Sciatic nerve (tissue), 2 donors: ENCODE data around the gene ARFGEF3. TPM values are rescaled to one million over a fixed set of nuclear protein-coding genes. Genes with fewer than 3 reads are reported as not detected.
"Not testable (repeated sequence)": the region's sequence is repeated elsewhere in the genome, so short reads cannot be mapped to it uniquely, and the experiment has no call there.

ENCODE experiments used
- ATAC-seq: fragments of 200-7000 bp; cut with Tn5 transposase; one replicate; pipeline ENCODE4 v1.9.1; 2020; ENCODE audit warnings: mild to moderate bottlenecking, moderate library complexity
- DNase-seq: peaks from one replicate; pipeline ENCODE4 v3.0.0-alpha.2; 2020; ENCODE audit warnings: low spot score
- intact Hi-C: fragments of 100-400 bp; cut with DNase I; formaldehyde crosslinking; loops from one replicate; pipeline ENCODE4 v1.14.2; 2022
- total RNA-seq: library from RNA; stranded (reverse); fragmentation: NEBNext Ultra II Directional; extraction: Animal tissue kit (Norgen Biotek cat#: 25700); gene quantifications from one replicate; pipeline ENCODE4 v1.2.1, GENCODE V29; 2021
- donor health status: DM: no; HTN: no; CAD: no.
- donor health status: DM: no; HTN: no; CAD: no.

ARFGEF3 gene
- total RNA-seq = 7.4 TPM

DNA sequence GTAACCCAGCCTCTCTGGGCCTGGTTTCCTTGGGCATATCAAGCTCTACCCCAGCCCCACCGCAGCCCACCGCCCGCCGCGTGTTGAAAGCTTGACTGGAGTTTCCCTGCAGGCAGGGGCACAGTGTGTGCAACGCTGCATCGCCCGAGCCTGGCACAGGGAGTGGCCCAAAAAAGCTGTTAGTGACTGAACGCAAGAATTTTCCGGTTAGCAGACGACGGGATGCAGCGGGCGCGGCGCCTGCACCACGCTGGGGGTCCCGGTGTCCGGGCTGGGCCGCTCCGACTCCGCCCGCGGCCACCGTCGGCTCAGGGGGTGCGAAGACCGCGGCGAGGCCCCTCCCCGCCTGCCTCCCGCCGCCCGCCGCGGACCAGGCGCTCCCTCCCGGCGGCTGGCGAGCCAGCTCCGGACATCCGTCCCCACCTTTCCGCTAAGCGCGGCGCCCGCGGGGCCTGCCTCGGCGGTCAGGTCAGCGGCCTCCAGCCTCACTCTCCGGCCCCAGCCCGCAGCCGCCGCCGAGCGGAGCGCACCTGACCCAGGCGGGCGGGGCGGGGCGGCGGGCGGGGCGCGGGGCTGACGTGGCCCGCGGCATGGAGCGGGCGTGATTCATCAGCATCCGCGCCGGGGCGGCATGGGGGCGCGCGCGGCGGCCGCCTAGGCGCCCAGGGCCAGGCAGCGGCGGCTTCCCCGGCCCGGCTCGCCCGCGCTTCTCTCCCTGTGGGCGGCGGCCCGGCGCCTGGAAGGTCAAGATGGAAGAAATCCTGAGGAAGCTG lies at the start of gene ARFGEF3:
ARFGEF3 (plus strand) TSS at position 602 of the 773 bp plus-strand sequence; CDS start at position 750, 148 bp downstream.
- peak; percentile 66 for ATAC-seq
- intact Hi-C loops = no loop called here
- peak; percentile 64 for DNase-seq

DNA sequence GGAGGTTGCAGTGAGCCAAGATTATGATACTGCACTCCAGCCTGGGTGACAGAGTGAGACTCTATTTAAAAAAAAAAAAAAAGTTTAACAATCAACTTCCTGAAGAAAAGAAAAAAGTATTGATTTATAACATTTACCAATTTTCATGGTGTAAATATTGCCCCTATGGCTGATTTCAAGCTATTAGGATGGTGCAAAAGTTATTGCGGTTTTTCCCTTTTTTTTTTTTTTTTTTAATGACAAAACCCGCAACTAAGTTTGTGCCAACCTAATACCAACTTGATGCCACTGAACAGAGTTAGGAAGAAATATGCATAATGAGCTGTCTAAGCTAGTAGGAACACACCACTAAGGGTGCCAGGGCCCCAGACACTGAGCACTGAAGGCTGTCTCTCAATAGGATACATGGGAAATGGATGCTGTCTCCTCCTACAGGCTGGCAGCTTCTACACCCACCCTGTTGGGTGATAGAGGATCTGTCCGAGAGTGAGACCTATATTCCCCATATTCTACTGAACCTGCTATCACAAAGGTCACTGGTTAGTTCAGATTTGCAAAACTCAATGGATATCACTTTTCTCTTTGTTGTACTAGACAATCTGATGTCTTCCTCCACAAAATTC lies 48.0 kb upstream of the ARFGEF3 start:
- no peak for ATAC-seq
- intact Hi-C loops = loop anchor here (10.0 kb wide), 1 partner anchor 109 kb away; no protein-coding TSS in a partner anchor
- DNase-seq = no peak

GRCh38 chr6:138115201-138115600 lies 46.5 kb upstream of the ARFGEF3 start:
- intact Hi-C loops = loop anchor here (10.0 kb wide), 1 partner anchor 110 kb away; no protein-coding TSS in a partner anchor
- no peak for DNase-seq
- no peak for ATAC-seq

- ATAC-seq = peak; percentile 89
- intact Hi-C loops = loop anchor here (10.0 kb wide), 1 partner anchor 111 kb away; no protein-coding TSS in a partner anchor
- peak; percentile 64 for DNase-seq
Measured at GRCh38 chr6:138115877-138116660, 45.7 kb upstream of the ARFGEF3 start.

- intact Hi-C loops = loop anchor here (10.0 kb wide), 1 partner anchor 112 kb away; no protein-coding TSS in a partner anchor
- no peak for DNase-seq
- no peak for ATAC-seq
Measured at GRCh38 chr6:138116661-138116999, 45.1 kb upstream of the ARFGEF3 start.

DNA sequence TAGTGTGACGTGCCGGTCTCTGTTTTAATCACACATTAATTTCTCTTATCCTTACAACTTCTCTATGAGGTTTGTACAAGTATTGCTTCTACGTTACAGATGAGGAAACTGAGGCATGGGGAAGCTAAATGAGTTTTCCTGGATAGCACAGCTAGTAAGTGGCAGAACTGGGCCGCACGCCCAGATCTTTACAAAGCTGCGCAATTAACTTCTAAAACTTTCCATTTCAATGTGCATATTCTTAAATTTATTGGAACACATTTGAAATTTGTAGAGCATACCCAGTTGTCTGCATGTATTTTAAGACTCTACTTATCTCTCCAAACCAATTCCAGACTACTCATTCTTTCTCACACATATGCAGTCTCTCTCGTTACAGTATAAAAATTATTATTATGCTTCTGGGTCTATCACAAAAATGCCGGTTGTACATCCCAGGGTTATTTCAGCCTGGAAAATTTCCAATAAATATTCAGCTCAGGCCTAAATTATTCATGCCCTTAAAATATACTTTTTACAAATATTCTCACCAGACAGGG lies 44.3 kb upstream of the ARFGEF3 start:
- DNase-seq (no peak), ATAC-seq (no peak)
- intact Hi-C loops = loop anchor here (10.0 kb wide), 1 partner anchor 113 kb away; no protein-coding TSS in a partner anchor

GRCh38 chr6:138119229-138119628 lies 42.5 kb upstream of the ARFGEF3 start:
- intact Hi-C loops = loop anchor here (2.0 to 10.0 kb wide), 2 partner anchors 114 to 468 kb away; no protein-coding TSS in a partner anchor
- ATAC-seq, DNase-seq: not testable (repeated sequence)

DNA sequence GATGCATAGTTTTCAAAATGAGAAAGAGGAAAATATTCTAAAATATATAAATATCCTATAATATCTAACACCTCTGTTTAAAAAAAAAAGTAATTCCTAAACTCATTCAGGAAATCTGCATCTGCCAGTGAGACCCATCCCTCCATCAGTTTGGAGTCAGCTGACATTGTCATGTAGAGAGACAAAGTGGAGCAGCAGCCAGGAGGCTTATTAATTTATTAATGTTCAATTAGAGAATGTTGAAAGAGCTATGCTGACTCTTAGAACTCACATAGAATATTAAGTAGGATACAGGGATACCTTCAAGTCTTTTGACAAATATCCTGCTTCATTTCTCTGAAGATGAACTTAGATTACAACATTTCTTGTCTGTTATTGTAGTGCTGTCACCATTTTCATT lies 41.8 kb upstream of the ARFGEF3 start:
- intact Hi-C loops = loop anchor here (2.0 to 10.0 kb wide), 2 partner anchors 115 to 467 kb away; no protein-coding TSS in a partner anchor
- DNase-seq (no peak), ATAC-seq (no peak)

DNA sequence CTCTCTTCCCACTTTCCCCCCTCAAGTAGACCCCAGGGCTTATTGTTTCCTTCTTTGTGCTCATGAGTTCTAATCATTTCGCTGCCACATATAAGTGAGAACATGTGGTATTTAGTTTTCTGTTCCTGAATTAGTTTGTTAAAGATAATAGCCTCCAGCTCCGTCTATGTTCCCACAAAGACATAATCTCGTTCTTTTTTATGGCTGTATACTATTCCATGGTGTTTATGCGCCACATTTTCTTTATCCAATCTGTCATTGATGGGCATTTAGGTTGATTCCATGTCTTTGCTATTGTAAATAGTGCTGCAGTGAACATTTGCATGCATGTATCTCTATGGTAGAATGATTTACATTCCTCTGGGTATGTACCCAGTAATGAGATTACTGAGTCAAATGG lies 37.6 kb upstream of the ARFGEF3 start:
- DNase-seq (no peak), ATAC-seq (no peak)
- intact Hi-C loops = no loop called here

- no peak for ATAC-seq
- intact Hi-C loops = no loop called here
- DNase-seq = no peak
Measured at GRCh38 chr6:138128096-138128495, 33.6 kb upstream of the ARFGEF3 start.

- ATAC-seq = no peak
- no peak for DNase-seq
- intact Hi-C loops = no loop called here
Measured at GRCh38 chr6:138129190-138129589, 32.5 kb upstream of the ARFGEF3 start.

DNA sequence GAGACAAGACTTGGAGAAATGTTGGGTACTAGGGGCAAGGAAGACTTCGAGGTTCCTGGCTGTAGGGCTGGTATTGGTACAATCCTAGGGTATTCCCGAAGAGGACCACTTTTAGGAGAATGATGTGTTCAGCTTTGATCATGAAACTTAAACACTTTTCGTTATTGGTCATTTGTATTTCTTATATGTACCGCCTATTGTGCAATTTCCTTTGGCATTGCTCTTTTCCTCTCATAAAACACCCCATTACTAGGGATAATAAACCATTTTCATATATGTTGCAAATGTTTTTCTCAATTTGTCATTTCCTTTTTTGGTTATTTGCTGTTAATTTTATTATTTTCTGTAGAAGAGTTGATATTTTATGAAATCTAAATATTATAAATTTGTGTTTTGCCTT lies 18.9 kb upstream of the ARFGEF3 start:
- ATAC-seq = no peak
- intact Hi-C loops = no loop called here

GRCh38 chr6:138145402-138145801 lies 16.3 kb upstream of the ARFGEF3 start:
- ATAC-seq (no peak), DNase-seq (no peak)
- intact Hi-C loops = no loop called here

More for the DNA sequence above, 18.9 kb upstream of the ARFGEF3 start:
- no peak for DNase-seq

DNA sequence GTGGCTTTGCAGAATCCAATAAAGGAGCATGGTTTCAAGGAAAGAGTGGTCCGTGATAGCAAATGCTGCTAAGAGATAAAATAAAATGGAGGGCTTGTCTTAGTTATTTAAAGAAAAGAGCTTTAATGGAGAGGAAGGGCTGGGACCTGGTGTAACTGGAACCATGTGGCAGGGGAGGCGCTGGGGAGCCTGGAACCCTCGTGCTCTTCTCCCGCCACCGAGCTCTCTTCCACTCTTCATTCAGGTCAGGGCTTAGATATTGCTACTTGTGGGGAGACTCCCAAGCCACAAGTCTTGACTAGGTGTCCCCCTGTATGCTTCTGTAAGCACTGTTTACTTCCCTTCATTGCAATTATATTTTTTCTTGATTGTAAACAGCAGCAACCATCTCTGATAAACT lies 15.2 kb upstream of the ARFGEF3 start:
- ATAC-seq = no peak
- DNase-seq = no peak
- intact Hi-C loops = no loop called here

DNA sequence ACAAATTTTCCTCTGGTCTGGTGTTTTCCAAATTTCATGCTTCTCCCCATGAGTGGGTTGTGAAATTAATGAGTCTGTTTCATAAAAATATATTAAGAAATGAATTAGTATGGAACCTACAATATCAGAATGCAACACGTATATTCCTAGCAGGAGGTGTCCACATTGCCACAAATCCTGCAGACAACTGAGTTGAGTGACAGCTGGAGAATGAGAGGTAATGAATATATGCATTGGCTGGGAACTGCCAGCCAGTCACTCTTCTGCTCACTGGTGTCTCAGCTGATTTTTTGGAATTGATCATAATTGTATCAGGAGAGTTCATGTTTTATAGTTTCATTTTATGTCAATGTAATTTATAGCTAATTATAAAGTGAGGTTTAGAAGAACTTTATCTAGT lies 6.3 kb upstream of the ARFGEF3 start:
- intact Hi-C loops = no loop called here
- DNase-seq = no peak
- ATAC-seq = no peak

GRCh38 chr6:138157986-138158638 lies 3.6 kb upstream of the ARFGEF3 start:
- ATAC-seq (no peak), DNase-seq (no peak)
- intact Hi-C loops = no loop called here

- ATAC-seq (no peak), DNase-seq (no peak)
- intact Hi-C loops = no loop called here
Measured at GRCh38 chr6:138159246-138159645, 2.5 kb upstream of the ARFGEF3 start.

GRCh38 chr6:138160329-138161087 lies 1.2 kb upstream of the ARFGEF3 start:
- ATAC-seq (no peak), DNase-seq (no peak)
- intact Hi-C loops = no loop called here
